ENCODE data around the gene TRAP1.
A peak's percentile ranks its signal among the peaks of the same experiment; 100 is the strongest.

TRAP1 gene

DNA sequence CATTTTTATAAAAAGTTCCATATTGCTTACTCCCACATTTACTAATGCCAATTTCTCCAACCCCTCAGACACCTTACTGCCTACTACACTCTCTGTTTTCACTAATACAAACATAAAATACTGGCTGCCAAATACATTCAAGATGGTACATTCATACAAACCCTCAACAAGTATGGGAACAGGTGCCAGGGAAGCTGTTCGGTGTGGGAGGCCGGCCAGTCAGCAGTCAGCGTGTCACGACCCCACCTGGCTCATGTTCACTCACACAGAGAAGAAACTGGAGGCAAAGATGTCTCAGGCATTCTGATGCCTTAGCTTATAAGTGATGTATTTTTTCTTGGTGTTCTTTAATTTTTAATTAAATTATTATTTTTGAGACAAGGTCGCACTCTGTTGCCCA is 42.4 kb upstream of the TRAP1 start:
- DNase-seq (ENCODE audit: low read depth) = no peak
- TF ChIP-seq, protein P1, sequence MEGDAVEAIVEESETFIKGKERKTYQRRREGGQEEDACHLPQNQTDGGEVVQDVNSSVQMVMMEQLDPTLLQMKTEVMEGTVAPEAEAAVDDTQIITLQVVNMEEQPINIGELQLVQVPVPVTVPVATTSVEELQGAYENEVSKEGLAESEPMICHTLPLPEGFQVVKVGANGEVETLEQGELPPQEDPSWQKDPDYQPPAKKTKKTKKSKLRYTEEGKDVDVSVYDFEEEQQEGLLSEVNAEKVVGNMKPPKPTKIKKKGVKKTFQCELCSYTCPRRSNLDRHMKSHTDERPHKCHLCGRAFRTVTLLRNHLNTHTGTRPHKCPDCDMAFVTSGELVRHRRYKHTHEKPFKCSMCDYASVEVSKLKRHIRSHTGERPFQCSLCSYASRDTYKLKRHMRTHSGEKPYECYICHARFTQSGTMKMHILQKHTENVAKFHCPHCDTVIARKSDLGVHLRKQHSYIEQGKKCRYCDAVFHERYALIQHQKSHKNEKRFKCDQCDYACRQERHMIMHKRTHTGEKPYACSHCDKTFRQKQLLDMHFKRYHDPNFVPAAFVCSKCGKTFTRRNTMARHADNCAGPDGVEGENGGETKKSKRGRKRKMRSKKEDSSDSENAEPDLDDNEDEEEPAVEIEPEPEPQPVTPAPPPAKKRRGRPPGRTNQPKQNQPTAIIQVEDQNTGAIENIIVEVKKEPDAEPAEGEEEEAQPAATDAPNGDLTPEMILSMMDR (conservative IDR thresholded peaks at IDR 0.05; ENCODE audit: low read length) = no peak
- no peak overlapping the region for H3K4me3 ChIP-seq (ENCODE audit: low read length)

DNA sequence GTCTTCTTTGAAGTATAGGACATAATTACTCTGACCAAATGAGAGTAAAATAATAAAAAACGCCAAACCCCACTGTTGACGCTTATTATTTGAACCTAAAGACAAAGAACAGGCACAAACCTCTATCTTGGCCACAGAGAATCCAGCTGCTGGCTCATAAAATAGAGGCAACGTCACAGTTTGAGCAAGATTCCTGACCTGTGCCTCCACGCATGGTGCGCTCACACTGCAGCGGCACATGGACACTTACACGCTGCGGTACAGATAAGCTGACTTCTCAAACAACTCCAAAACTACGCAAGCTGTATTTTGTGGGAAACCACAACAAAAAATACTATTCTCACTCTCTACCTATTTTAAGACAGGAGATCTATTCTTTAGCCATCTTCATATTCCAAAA is 38.8 kb upstream of the TRAP1 start:
- TF ChIP-seq, protein P1 (conservative IDR thresholded peaks at IDR 0.05; ENCODE audit: low read length) = no peak
- no peak overlapping the region for H3K4me3 ChIP-seq (ENCODE audit: low read length)

DNA sequence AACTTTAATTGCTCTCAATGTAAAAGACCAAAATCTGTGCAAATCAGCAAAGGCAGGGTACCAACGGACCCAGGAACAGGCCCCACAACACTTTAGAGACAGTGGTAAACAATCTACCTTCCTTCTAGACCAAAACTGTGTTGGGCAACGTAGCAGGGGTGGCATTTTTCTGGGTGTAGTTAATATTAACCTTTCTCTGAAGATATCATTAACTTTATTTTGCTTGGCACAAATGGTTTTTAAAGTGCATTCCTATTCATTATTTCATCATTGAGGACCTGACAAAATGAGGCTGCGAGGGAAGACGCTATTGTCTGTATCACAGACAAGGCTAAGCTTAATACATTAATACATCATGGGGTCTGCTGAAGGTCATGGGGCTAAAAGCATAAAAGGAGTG is 37.9 kb upstream of the TRAP1 start:
- DNase-seq (ENCODE audit: low read depth) = no peak
- TF ChIP-seq, protein P1 (conservative IDR thresholded peaks at IDR 0.05; ENCODE audit: low read length) = no peak
- no peak overlapping the region for H3K4me3 ChIP-seq (ENCODE audit: low read length)

More for the DNA sequence above, 38.8 kb upstream of the TRAP1 start:
- DNase-seq (ENCODE audit: low read depth) = no peak

DNA sequence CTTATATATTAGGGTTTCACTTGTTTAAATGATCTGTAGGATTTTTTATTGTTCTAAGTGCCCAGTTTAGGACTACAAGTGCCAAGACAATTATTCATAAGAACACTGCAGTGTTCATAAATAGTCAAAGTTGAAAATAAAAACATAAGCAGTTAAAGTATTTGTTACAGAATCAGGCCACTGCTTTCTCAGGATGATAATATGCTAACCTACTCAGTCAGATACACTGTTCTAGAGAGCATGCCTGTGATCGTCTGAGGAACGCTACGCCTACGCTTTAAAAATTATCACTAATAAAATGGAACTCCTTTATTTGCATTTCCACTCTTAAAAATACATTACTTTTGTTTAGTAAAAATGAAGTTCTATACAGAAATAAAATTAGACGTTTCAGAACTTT is 37.4 kb upstream of the TRAP1 start:
- H3K4me3 ChIP-seq (ENCODE audit: low read length) = no peak overlapping the region
- DNase-seq (ENCODE audit: low read depth) = no peak
- TF ChIP-seq, protein P1 (conservative IDR thresholded peaks at IDR 0.05; ENCODE audit: low read length) = no peak

DNA sequence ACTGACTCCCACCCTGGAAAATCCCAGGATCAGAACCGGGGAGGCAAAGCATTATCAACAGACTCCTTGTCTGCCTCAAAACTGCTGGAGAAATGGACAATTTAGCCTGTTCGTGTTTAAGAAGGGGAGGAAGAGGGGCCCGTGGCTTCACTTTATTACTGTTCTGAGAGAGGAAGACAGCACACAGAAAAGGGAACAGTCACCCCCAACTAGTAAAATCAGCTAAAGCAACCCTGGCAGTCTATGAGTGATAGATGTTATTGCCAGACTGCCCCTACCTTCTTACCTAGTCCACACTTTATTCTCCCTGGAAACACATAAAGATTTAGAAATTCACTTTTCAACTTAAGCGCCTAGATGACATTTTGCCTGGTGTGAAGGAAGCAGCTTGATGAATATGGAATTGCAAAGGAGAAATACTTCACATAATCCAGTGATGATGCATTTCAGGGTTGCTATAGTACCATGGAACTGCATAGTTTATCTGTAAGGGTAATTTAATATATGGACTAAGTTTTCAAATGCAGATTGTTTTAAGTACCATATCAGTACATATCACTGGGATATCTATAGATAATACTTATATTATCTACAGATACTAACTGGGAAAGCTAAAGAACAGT is 36.9 kb upstream of the TRAP1 start:
- H3K4me3 ChIP-seq (ENCODE audit: low read length) = no peak overlapping the region
- DNase-seq (ENCODE audit: low read depth) = peak; percentile 44
- TF ChIP-seq, protein P1 (conservative IDR thresholded peaks at IDR 0.05; ENCODE audit: low read length) = no peak

DNA sequence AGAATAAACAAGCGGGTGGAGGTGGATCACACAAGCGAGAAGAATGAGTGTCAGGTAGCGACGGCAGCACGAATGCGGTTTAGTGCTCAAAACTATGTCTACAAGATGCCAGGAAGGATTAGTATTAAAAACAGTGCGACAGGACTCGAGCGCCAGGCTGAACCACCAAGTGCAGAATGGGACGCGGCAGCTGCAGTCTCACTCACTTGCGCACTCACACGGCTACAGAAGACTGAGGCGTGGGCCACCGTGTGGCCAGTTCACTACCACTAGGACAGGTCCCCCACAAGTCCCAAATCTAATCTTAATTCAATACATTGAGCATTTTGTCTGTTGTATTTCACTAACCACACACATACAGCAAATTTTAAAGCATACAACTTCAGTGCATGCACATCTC is 35.7 kb upstream of the TRAP1 start:
- no peak for DNase-seq (ENCODE audit: low read depth)
- TF ChIP-seq, protein P1 (conservative IDR thresholded peaks at IDR 0.05; ENCODE audit: low read length) = no peak
- no peak overlapping the region for H3K4me3 ChIP-seq (ENCODE audit: low read length)

DNA sequence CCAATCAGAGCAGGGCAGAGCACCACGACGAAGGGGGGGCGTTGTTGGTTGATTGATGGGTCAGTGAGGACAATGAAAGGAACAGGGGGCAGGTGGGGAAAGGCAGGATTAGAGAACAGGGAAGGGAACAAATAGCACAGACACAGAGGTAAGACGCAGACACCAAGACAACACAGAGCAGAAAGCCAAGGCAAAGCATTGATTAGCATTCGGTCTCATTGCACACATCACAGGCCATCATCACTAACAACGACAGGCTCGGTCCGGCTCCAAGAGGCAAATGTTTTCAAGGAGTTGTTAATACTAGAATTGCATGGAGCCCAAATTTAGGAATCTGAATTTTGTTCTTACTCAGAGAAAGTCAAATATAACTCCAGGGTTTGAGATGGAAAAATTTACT is 34.6 kb upstream of the TRAP1 start:
- H3K4me3 ChIP-seq (ENCODE audit: low read length) = no peak overlapping the region
- no peak for DNase-seq (ENCODE audit: low read depth)
- TF ChIP-seq, protein P1 (conservative IDR thresholded peaks at IDR 0.05; ENCODE audit: low read length) = no peak

Measured in AG10803 (cell line).